K562 (cell line): ENCODE results near the gene NFYC. TPM values are rescaled to one million over a fixed set of nuclear protein-coding genes. Genes with fewer than 3 reads are reported as not detected.
A peak's percentile ranks its signal among the peaks of the same experiment; 100 is the strongest.

Experiments
- FOSL1 ChIP-seq: fragments of 200-800 bp; sonication (Bioruptor generic); conservative IDR thresholded peaks from 2 replicates; pipeline ENCODE4 v1.6.1; 2016; ENCODE audit warnings: missing genetic modification characterization, missing compliant biosample characterization
- ZNF354B ChIP-seq: fragments of 250-450 bp; sonication (Bioruptor Pico); IDR thresholded peaks from 2 replicates; pipeline ENCODE4 v1.4.0; 2020
- ZNF589 ChIP-seq: fragments of 200-800 bp; sonication (Bioruptor generic); IDR thresholded peaks from 2 replicates; pipeline ENCODE4 v1.6.1; 2016; ENCODE audit warnings: low read depth, missing genetic modification characterization, missing compliant biosample characterization
- polyA plus RNA-seq, 8 experiments: library from polyadenylated mRNA; depleted of rRNA in 4 of 8; stranded (reverse) in 5 of 8; unstranded in 3 of 8; fragments of >200 nt; fragmentation: Nextera tagmentation in 2 of 8; fragmentation: Illumina TruSeq in 1 of 8; extraction: Ambion mirVana in 2 of 8; extraction: Trizol in 1 of 8; gene quantifications; 2 replicates each; pipeline versions ENCODE4 v1.2.1 to v1.2.3, GENCODE V29; 2011 to 2014; ENCODE audit warnings: inconsistent platforms in 1 of 8, missing spikeins in 1 of 8
- total RNA-seq, 7 experiments: library from RNA; depleted of rRNA in 6 of 7; stranded (reverse); fragments of >200 nt in 6 of 7; fragmentation: Illumina TruSeq in 2 of 7; extraction: Trizol in 2 of 7; gene quantifications; 2 replicates each; pipeline versions ENCODE4 v1.2.1 to v1.2.3, GENCODE V29; 2011 to 2021; ENCODE audit warnings: low replicate concordance in 1 of 7
- TF ChIP-seq, protein P1 (sequence below): fragments of 200-600 bp; sonication (generic); IDR thresholded peaks from one replicate; pipeline ENCODE4 v1.6.1; 2012; ENCODE audit warnings: mild to moderate bottlenecking, low read depth, low read length, inconsistent platforms
- TF ChIP-seq, protein P2 (sequence below): fragments of 250-450 bp; sonication (Bioruptor Pico); IDR thresholded peaks from 2 replicates; pipeline ENCODE4 v1.4.0; 2020

The NFYC gene
- total and polyA plus RNA-seq, 9 of the 15 experiments (the other 6 are each of a cell fraction or from before 2014, with no cell fraction given) = 4.8 to 59.8 (median 41.1) TPM

DNA sequence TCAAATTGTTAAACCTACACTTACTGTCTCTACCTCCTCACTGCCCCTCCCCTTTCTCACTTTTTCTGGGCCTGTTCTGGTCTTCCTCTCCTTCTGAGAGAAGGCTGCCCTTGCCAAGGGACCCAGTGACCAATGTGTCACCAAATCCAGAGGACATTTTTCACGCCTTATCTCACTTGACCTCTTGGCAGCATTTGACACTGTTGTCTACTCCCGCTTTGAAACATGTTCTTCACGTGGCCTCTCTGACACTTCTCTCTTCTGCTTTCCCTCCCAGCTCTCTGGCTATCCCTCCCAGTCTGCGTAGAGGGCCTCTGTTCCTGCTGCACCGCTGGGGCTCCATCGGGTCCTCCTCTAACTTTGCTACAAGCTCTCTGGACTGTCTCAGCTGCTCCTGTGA is 117.4 kb downstream of the NFYC start (continued):
- TF ChIP-seq, protein P1, sequence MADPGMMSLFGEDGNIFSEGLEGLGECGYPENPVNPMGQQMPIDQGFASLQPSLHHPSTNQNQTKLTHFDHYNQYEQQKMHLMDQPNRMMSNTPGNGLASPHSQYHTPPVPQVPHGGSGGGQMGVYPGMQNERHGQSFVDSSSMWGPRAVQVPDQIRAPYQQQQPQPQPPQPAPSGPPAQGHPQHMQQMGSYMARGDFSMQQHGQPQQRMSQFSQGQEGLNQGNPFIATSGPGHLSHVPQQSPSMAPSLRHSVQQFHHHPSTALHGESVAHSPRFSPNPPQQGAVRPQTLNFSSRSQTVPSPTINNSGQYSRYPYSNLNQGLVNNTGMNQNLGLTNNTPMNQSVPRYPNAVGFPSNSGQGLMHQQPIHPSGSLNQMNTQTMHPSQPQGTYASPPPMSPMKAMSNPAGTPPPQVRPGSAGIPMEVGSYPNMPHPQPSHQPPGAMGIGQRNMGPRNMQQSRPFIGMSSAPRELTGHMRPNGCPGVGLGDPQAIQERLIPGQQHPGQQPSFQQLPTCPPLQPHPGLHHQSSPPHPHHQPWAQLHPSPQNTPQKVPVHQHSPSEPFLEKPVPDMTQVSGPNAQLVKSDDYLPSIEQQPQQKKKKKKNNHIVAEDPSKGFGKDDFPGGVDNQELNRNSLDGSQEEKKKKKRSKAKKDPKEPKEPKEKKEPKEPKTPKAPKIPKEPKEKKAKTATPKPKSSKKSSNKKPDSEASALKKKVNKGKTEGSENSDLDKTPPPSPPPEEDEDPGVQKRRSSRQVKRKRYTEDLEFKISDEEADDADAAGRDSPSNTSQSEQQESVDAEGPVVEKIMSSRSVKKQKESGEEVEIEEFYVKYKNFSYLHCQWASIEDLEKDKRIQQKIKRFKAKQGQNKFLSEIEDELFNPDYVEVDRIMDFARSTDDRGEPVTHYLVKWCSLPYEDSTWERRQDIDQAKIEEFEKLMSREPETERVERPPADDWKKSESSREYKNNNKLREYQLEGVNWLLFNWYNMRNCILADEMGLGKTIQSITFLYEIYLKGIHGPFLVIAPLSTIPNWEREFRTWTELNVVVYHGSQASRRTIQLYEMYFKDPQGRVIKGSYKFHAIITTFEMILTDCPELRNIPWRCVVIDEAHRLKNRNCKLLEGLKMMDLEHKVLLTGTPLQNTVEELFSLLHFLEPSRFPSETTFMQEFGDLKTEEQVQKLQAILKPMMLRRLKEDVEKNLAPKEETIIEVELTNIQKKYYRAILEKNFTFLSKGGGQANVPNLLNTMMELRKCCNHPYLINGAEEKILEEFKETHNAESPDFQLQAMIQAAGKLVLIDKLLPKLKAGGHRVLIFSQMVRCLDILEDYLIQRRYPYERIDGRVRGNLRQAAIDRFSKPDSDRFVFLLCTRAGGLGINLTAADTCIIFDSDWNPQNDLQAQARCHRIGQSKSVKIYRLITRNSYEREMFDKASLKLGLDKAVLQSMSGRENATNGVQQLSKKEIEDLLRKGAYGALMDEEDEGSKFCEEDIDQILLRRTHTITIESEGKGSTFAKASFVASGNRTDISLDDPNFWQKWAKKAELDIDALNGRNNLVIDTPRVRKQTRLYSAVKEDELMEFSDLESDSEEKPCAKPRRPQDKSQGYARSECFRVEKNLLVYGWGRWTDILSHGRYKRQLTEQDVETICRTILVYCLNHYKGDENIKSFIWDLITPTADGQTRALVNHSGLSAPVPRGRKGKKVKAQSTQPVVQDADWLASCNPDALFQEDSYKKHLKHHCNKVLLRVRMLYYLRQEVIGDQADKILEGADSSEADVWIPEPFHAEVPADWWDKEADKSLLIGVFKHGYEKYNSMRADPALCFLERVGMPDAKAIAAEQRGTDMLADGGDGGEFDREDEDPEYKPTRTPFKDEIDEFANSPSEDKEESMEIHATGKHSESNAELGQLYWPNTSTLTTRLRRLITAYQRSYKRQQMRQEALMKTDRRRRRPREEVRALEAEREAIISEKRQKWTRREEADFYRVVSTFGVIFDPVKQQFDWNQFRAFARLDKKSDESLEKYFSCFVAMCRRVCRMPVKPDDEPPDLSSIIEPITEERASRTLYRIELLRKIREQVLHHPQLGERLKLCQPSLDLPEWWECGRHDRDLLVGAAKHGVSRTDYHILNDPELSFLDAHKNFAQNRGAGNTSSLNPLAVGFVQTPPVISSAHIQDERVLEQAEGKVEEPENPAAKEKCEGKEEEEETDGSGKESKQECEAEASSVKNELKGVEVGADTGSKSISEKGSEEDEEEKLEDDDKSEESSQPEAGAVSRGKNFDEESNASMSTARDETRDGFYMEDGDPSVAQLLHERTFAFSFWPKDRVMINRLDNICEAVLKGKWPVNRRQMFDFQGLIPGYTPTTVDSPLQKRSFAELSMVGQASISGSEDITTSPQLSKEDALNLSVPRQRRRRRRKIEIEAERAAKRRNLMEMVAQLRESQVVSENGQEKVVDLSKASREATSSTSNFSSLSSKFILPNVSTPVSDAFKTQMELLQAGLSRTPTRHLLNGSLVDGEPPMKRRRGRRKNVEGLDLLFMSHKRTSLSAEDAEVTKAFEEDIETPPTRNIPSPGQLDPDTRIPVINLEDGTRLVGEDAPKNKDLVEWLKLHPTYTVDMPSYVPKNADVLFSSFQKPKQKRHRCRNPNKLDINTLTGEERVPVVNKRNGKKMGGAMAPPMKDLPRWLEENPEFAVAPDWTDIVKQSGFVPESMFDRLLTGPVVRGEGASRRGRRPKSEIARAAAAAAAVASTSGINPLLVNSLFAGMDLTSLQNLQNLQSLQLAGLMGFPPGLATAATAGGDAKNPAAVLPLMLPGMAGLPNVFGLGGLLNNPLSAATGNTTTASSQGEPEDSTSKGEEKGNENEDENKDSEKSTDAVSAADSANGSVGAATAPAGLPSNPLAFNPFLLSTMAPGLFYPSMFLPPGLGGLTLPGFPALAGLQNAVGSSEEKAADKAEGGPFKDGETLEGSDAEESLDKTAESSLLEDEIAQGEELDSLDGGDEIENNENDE = no peak
- TF ChIP-seq, protein P2, sequence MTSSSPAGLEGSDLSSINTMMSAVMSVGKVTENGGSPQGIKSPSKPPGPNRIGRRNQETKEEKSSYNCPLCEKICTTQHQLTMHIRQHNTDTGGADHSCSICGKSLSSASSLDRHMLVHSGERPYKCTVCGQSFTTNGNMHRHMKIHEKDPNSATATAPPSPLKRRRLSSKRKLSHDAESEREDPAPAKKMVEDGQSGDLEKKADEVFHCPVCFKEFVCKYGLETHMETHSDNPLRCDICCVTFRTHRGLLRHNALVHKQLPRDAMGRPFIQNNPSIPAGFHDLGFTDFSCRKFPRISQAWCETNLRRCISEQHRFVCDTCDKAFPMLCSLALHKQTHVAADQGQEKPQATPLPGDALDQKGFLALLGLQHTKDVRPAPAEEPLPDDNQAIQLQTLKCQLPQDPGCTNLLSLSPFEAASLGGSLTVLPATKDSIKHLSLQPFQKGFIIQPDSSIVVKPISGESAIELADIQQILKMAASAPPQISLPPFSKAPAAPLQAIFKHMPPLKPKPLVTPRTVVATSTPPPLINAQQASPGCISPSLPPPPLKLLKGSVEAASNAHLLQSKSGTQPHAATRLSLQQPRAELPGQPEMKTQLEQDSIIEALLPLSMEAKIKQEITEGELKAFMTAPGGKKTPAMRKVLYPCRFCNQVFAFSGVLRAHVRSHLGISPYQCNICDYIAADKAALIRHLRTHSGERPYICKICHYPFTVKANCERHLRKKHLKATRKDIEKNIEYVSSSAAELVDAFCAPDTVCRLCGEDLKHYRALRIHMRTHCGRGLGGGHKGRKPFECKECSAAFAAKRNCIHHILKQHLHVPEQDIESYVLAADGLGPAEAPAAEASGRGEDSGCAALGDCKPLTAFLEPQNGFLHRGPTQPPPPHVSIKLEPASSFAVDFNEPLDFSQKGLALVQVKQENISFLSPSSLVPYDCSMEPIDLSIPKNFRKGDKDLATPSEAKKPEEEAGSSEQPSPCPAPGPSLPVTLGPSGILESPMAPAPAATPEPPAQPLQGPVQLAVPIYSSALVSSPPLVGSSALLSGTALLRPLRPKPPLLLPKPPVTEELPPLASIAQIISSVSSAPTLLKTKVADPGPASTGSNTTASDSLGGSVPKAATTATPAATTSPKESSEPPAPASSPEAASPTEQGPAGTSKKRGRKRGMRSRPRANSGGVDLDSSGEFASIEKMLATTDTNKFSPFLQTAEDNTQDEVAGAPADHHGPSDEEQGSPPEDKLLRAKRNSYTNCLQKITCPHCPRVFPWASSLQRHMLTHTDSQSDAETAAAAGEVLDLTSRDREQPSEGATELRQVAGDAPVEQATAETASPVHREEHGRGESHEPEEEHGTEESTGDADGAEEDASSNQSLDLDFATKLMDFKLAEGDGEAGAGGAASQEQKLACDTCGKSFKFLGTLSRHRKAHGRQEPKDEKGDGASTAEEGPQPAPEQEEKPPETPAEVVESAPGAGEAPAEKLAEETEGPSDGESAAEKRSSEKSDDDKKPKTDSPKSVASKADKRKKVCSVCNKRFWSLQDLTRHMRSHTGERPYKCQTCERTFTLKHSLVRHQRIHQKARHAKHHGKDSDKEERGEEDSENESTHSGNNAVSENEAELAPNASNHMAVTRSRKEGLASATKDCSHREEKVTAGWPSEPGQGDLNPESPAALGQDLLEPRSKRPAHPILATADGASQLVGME (CRISPR knock-in tag) = no peak
- no peak for TF ChIP-seq ZNF354B (CRISPR knock-in tag)
- peak; percentile 62; the same call in 1 of the 2 replicates for TF ChIP-seq ZNF589
- peak; percentile 30; the same call in 1 of the 2 replicates for TF ChIP-seq FOSL1 (tag)
